NCI-H2081 (cell line): ENCODE results near the gene FAM168A.
"Not testable (repeated sequence)": the region's sequence is repeated elsewhere in the genome, so short reads cannot be mapped to it uniquely, and the experiment has no call there.

Source experiments
- DNase-seq, 2 experiments: peaks; one replicate each; lab custom pipeline; 2025; lab: John Stamatoyannopoulos, UW

The FAM168A gene

GRCh38 chr11:73519266-73519665 lies 78.6 kb downstream of the FAM168A start:
- DNase-seq = no peak

DNA sequence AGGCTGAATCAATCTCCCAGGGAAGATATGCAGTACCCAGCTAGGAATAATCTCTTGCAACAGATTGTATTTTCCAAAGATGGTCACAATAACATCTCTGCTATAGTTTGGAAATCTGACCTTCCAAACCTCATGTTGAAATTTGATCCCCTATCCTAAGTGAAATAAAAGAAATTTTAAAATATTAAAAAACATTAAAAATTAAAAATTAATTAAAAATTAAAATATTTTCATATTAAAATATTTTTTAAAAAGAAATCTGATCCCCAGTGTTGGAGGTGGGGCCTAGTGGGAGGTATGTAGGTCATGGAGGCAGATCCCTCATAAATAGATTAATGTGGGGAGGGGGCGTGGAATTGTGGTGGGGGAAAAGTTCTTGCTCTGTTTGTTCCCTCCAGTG lies 79.7 kb downstream of the FAM168A start:
- no peak for DNase-seq

GRCh38 chr11:73516080-73516479 lies 81.8 kb downstream of the FAM168A start:
- DNase-seq = no peak

DNA sequence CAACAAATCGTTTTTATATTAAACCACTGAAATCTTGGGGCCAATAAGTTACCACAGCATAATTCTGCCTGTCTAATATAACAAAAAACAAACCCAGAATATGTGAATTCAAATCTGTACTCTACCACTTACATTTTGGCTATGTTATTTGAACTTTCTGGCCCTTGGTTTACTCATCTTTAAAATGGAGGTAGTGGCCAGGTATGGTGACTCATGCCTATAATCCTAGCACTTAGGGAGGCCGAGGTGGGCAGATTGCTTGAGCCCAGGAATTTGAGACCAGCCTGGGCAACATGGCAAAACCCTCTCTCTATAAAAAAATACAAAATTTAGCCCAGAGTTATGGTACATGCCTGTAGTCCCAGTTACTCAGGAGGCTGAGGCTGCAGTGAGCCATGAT lies 84.2 kb downstream of the FAM168A start:
- DNase-seq = no peak

DNA sequence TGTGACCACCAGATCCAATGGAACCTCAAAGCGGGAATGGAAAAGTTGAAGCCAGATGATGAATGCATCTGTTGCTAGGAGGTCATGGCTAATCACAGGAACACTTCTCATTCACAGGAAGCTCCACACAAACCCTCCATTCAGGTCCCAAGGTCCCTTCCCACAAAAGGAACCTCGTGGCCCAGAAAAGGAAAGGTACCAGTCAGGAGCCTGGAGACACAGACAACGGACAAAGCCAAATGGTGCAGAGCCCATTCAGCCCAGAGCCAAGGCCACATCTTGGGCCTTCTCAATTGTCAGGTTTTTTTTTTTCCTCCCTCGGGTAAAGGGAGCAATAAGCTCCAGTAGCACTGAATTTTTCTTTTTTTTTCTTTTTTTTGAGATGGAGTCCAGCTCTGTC lies 87.0 kb downstream of the FAM168A start:
- DNase-seq = no peak

DNA sequence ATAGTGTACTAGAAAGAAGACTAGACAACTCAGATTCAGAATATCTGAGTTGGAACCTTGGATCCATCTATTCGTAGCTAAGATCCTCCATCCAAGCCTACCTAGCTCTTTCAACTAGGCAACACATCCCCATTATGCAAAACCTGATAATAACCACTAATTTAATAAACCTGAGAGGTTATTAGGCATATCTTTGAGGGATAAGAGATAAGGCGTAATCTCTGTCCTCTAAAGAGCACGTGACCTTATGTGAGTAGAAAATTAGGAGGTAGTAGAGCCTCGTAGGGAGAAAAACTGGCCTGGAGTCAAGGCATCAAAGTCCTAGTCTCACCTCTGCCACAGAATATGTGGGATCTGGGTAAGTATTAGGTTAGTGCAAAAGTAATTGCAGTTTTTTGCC lies 87.8 kb downstream of the FAM168A start:
- DNase-seq = no peak

- no peak for DNase-seq
These were observed 88.7 kb downstream of the FAM168A start for GRCh38 chr11:73509188-73509587.

DNA sequence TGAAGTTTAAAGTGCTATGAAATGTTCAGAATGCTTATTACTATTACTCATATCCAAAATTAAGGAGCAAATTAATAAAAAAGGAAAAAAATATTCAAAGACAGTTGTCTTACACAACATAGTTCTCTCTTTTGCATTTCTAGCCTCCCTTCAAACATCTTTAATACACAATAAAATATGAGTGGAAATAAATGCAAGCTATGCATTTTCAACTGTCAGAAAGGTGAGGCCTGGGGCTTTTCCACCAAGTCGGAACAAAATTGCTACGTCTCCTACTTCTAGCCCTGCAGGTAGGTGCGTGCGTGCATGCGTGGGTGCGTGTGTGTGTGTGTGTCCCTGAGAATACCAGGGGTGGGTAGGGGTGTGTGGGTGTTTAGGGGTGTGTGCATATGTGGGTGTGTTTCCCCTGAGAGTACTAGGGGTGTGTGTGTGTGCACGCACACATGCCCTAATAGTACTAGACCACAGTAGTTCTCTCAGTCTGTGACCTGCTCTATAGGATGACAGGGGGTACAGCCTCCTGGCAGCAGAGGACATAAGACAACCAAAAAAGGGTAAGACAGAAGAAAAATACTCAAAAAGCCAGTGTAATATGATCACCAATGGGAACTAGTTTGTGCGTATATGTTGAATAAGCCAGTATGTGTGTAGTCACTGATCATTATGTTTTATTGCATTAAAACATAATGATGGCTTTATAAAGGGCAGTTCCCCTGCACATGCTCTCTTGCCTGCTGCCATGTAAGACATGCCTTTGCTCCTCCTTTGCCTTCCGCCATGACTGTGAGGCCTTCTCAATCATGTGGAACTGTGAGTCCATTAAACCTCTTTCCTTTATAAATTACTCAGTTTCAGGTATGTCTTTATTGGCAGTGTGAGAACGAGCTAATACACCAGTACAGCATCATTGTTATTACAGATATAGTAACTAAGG lies 89.4 kb downstream of the FAM168A start:
- DNase-seq = no peak

DNA sequence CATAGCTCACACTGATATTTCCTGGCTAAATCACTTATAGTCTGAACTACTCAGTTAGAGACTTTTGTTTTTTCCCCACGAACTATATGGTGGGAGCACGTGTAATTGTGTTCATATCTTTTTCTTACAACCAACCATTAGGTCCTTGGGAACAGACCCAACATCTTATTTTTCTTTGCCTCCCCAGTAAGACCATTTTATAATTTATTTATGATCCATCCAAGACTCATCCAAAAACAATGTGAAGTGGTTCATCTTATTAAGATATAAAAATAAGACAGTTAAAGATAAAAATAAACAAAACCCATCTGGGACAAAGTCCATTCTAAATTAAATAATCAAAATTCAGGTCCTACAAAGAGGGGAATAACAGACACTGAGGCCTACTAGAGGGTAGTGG lies 90.8 kb downstream of the FAM168A start:
- no peak for DNase-seq

GRCh38 chr11:73506038-73506437 lies 91.9 kb downstream of the FAM168A start:
- DNase-seq = no peak

GRCh38 chr11:73498343-73498742 lies 99.6 kb downstream of the FAM168A start:
- DNase-seq = no peak

GRCh38 chr11:73496134-73496533 lies 101.8 kb downstream of the FAM168A start:
- DNase-seq = no peak

- DNase-seq = no peak
These were observed 102.2 kb downstream of the FAM168A start for GRCh38 chr11:73495731-73496130.

DNA sequence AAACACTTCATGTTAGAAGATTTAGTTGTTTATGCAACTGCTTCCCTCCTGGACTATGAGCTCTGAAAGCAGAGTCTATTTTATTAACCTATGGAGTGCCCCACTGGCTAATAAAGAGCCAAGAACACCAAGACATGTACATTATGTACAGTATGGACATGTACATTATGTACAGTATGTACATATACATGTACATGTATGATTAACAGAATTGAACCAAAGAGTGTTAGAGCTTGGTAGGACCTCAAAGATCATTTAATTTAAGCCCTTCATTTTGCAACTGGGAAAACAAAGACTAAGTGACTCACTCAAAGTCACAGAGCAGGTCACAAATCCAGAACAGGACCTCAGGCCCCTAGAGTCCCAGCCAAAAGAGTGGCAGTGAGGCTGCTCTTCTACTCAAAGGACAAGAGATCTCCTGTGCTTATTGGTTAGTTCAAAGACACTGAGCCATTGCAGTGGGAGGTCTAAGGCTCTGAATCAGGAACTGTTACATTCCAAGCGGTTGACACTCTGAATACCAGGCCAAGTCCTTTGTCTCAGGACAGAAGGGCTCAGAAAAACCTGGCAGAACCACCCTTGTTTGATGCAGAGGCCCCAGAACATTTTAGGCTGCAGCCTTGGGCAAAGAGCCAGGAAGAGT lies 103.8 kb downstream of the FAM168A start:
- no peak for DNase-seq

DNA sequence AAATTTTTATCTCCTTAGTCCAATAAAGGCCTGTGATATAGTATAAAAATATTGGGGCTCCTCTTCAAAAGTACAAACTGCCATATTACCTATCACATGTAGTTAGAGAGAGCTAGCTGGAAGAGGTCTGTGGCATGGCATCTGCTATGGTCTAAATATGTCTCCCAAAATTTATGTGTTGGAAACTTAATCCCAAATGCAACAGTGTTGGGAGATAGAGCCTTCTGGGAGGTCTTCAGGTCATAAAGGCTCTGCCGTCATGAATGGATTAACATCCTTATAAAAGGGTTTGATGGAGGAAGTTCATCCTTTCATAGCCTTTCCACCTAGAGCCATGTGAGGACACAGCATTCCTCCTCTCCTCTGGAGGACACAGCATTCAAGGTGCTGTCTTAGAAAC lies 116.3 kb downstream of the FAM168A start:
- no peak for DNase-seq

- no peak for DNase-seq
These were observed 117.2 kb downstream of the FAM168A start for GRCh38 chr11:73480677-73481076.

- DNase-seq = peak; percentile 29 to 43
These were observed 119.1 kb downstream of the FAM168A start for GRCh38 chr11:73478737-73479347.

- no peak for DNase-seq
These were observed 120.4 kb downstream of the FAM168A start for GRCh38 chr11:73477518-73477917.

DNA sequence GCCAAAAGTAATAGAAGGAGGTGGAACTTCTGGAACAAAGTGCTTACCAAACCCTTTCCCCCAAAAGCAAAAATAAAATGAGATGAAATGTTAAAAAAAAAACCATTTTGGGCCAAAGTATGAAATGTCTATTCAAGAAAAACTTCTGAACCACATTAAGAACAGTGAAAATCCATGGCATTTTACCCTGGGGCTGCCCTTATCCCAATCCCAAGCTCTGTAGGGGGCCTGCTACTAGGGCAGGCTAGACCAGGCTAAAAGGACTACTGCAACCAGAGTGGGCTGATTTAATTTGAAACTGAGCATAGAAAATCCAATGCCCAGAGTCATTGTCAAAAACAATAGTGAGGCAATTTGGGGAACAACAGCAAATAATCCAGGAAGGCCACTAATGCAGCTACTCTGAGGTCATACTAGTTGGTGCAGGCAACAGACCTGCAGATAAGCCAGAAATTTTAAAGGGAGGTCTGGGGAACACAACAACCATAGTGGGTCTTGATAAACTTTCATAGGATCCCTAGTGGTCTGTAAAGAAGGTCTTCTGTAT lies 122.3 kb downstream of the FAM168A start:
- DNase-seq = no peak

DNA sequence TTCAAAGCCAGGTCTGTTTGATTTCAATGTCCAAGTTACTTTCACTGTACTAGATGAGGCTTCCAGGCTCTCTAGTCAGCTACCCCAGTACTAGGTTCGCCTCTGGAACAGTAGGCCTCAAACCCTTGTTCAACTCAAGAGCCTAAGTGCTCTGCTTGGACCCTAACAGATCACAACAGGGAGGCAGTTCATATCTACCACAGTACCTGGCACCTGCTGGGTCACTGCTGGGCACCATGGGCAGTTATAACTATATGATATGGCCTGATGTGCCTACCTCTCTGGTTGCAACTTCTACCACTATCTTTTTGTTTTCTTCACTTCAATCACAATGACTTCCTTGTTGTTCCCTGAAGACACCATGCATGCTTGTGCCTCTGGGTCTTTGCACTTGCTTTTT lies 124.7 kb downstream of the FAM168A start:
- DNase-seq = no peak

DNA sequence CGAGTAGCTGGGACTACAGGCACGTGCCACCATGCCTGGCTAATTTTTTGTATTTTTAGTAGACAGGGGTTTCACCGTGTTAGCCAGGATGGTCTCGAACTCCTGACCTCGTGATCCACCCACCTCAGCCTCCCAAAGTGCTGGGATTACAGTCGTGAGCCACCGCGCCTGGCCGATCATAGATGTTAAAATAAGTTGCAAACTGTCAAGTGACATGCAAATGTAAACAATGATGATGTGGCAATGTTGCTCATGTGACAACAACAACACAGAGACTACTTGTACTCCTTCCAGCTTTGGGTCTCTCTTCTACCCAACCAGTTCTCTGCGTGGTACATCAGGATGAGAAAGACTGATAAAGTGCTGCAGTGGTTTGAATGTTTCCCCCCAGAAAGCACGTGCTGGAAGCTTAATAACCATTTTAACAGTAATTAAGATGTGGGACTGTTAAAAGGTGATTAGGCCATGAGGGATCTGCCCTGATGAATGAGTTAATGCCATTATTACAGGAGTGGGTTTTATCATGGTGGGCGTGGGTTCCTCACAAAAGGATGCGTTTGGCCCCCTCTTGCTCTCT lies 127.8 kb downstream of the FAM168A start:
- DNase-seq = not testable (repeated sequence)

DNA sequence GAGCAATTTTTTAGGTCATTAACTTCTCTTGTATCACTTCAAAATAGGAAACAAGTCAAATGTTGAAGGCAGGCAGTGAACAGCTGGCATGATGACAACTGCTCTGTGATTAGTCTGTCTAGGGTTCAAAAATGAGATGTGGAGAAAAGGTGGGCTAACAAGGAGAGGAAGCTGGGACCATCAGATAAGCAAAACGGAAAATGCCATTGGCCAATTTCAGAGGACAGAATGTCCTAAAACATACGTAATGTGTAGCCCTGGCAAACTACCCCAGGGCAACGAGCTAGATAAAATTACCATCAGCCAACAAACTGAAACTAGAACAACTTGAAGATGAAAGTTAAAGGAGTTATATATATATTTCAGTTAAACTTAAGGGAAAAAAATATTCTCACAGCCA lies 128.5 kb downstream of the FAM168A start:
- DNase-seq = no peak
